Testis (tissue), 3 donors: ENCODE measurements around the gene RAB27B. TPM values are rescaled to one million over a fixed set of nuclear protein-coding genes. Genes with fewer than 3 reads are reported as not detected.

Experiments used
- DNase-seq: peaks from one replicate; pipeline ENCODE4 v3.0.0-alpha.2; 2019
- H3K27ac ChIP-seq, 2 donors: fragments of 200-600 bp; sonication (generic); one replicate each; pipeline ENCODE4 v1.5.1; 2019
- H3K27me3 ChIP-seq: fragments of 200-600 bp; sonication (generic); one replicate; pipeline ENCODE4 v1.5.1; 2019
- H3K36me3 ChIP-seq: fragments of 200-600 bp; sonication (generic); one replicate; pipeline ENCODE4 v1.5.1; 2017; ENCODE audit warnings: low read depth; ENCODE audit errors: missing control alignments
- H3K4me1 ChIP-seq: fragments of 200-600 bp; sonication (generic); one replicate; pipeline ENCODE4 v1.5.1; 2019
- H3K4me3 ChIP-seq, 2 donors: fragments of 200-600 bp; sonication (generic); one replicate each; pipeline ENCODE4 v1.5.1; 2017 to 2019
- H3K9me3 ChIP-seq: fragments of 200-600 bp; sonication (generic); one replicate; pipeline ENCODE4 v1.5.1; 2017
- CTCF ChIP-seq, 3 experiments: fragments of 450-650 bp in 2 of 3; fragments of 200-600 bp in 1 of 3; sonication (generic) in 1 of 3; IDR thresholded peaks; one replicate each; pipeline ENCODE4 v1.5.1; 2016 to 2019; ENCODE audit warnings: antibody characterized with exemption in 3 of 3, mild to moderate bottlenecking in 2 of 3, moderate library complexity in 1 of 3
- POLR2A ChIP-seq: fragments of 450-650 bp; IDR thresholded peaks from one replicate; pipeline ENCODE4 v1.6.1; 2017; ENCODE audit warnings: antibody characterized with exemption, mild to moderate bottlenecking, moderate library complexity
- WGBS, 2 donors: methylation state at CpG; one replicate each; pipeline ENCODE4 v1.1.5; 2018; 5-methylcytosine and 5-hydroxymethylcytosine counted together
- intact Hi-C: fragments of 100-400 bp; cut with DNase I; formaldehyde crosslinking; loops from one replicate; pipeline ENCODE4 v1.15.1; 2023; ENCODE audit warnings: low total_unique reads
- polyA plus RNA-seq: library from polyadenylated mRNA; stranded (reverse); fragments of 350-450 nt; fragmentation: Illumina TruSeq; extraction: RNeasy Lipid Tissue Mini Kit (QIAGEN cat#74804); gene quantifications from one replicate; pipeline ENCODE4 v1.2.3, GENCODE V29; 2014; ENCODE audit warnings: low read depth, low replicate concordance; ENCODE audit not compliant: insufficient read depth
- total RNA-seq, 2 donors: library from RNA; depleted of rRNA; stranded (reverse); fragments of >200 nt; gene quantifications; one replicate each; pipeline ENCODE4 v1.2.3, GENCODE V29; 2016

Gene RAB27B
- total and polyA plus RNA-seq, 3 donors from 2014 or later = 0.93 to 5.8 (median 1.7) TPM

GRCh38 chr18:54938506-54938905 is 110.2 kb downstream of the RAB27B start:
- intact Hi-C loops = no loop called here
- Histone ChIP-seq H3K27me3 (no peaks in the 10 kb centered on the region), H3K9me3 (no peaks in the 10 kb centered on the region), H3K36me3 (no peaks in the 10 kb centered on the region), H3K4me3 (no peak overlapping the region), H3K4me1 (no peaks in the 10 kb centered on the region), H3K27ac (no peak overlapping the region)
- DNase-seq = no peak
- no peak for TF ChIP-seq CTCF (IDR thresholded peaks at IDR 0.05)
- TF ChIP-seq POLR2A = no peak
- 95% methylated on average over 3 of the region's 3 CpGs for WGBS, 2 donors

- Histone ChIP-seq H3K27me3 (no peaks in the 10 kb centered on the region), H3K4me1 (no peaks in the 10 kb centered on the region), H3K4me3 (no peak overlapping the region), H3K27ac (no peak overlapping the region), H3K36me3 (no peaks in the 10 kb centered on the region), H3K9me3 (no peaks in the 10 kb centered on the region)
- no peak for DNase-seq
- intact Hi-C loops = no loop called here
- 85 to 92% methylated on average over 7 of the region's 7 CpGs for WGBS, 2 donors
- no peak for TF ChIP-seq CTCF (IDR thresholded peaks at IDR 0.05)
- TF ChIP-seq POLR2A = no peak
Observed at GRCh38 chr18:54939361-54939917, 111.2 kb downstream of the RAB27B start.

GRCh38 chr18:54942144-54942543 is 113.9 kb downstream of the RAB27B start:
- no peak for DNase-seq
- 75 to 76% methylated on average over 4 of the region's 4 CpGs for WGBS, 2 donors
- H3K36me3 ChIP-seq = no peaks in the 10 kb centered on the region
- intact Hi-C loops = no loop called here
- no peak overlapping the region for H3K27ac ChIP-seq
- H3K9me3 ChIP-seq = no peaks in the 10 kb centered on the region
- no peak overlapping the region for H3K4me3 ChIP-seq
- no peak for TF ChIP-seq CTCF (IDR thresholded peaks at IDR 0.05)
- no peak for TF ChIP-seq POLR2A
- H3K27me3 ChIP-seq = no peaks in the 10 kb centered on the region
- H3K4me1 ChIP-seq = no peaks in the 10 kb centered on the region

GRCh38 chr18:54942569-54942968 is 114.3 kb downstream of the RAB27B start:
- DNase-seq = no peak
- Histone ChIP-seq H3K27ac (no peak overlapping the region), H3K36me3 (no peaks in the 10 kb centered on the region), H3K4me3 (no peak overlapping the region), H3K27me3 (no peaks in the 10 kb centered on the region), H3K4me1 (no peaks in the 10 kb centered on the region), H3K9me3 (no peaks in the 10 kb centered on the region)
- intact Hi-C loops = no loop called here
- TF ChIP-seq CTCF (IDR thresholded peaks at IDR 0.05) (no peak), POLR2A (no peak)
- WGBS, 2 donors = 96 to 99% methylated on average over 3 of the region's 3 CpGs

Other genes starting within 250 kb of the RAB27B start
- under 1 TPM in 1 of 2 donors, not detected in 1; 0.24 TPM for gene DYNAP, start 237.2 kb upstream of the RAB27B start, total RNA-seq
- not detected for gene DYNAP, start 237.2 kb upstream of the RAB27B start, polyA plus RNA-seq
- 10 to 100 TPM; 35.7 to 54.1 TPM for gene CCDC68, start 131.0 kb downstream of the RAB27B start, total RNA-seq
- 8.5 TPM for gene CCDC68, start 131.0 kb downstream of the RAB27B start, polyA plus RNA-seq